Lower leg skin (tissue), 3 donors: ENCODE results near the gene EPHB2.

Experiments
- POLR2A ChIP-seq, 2 donors: fragments of 450-650 bp; IDR thresholded peaks; one replicate each; pipeline ENCODE4 v1.6.1; 2016 to 2017; ENCODE audit warnings: antibody characterized with exemption in 2 of 2, mild to moderate bottlenecking in 1 of 2, moderate library complexity in 1 of 2
- TF ChIP-seq, protein P1 (sequence below), 3 donors: fragments of 450-650 bp; IDR thresholded peaks; one replicate each; pipeline ENCODE4 v1.5.1; 2016; ENCODE audit warnings: antibody characterized with exemption in 3 of 3, mild to moderate bottlenecking in 3 of 3, moderate library complexity in 2 of 3

GRCh38 chr1:22781483-22781882, 70.8 kb downstream of the EPHB2 start:
- TF ChIP-seq, protein P1, sequence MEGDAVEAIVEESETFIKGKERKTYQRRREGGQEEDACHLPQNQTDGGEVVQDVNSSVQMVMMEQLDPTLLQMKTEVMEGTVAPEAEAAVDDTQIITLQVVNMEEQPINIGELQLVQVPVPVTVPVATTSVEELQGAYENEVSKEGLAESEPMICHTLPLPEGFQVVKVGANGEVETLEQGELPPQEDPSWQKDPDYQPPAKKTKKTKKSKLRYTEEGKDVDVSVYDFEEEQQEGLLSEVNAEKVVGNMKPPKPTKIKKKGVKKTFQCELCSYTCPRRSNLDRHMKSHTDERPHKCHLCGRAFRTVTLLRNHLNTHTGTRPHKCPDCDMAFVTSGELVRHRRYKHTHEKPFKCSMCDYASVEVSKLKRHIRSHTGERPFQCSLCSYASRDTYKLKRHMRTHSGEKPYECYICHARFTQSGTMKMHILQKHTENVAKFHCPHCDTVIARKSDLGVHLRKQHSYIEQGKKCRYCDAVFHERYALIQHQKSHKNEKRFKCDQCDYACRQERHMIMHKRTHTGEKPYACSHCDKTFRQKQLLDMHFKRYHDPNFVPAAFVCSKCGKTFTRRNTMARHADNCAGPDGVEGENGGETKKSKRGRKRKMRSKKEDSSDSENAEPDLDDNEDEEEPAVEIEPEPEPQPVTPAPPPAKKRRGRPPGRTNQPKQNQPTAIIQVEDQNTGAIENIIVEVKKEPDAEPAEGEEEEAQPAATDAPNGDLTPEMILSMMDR (IDR thresholded peaks at IDR 0.05): no peak
- TF ChIP-seq POLR2A (IDR thresholded peaks at IDR 0.05): no peak
